NCI-H510A (cell line): ENCODE data around the gene OXT.
A peak's percentile ranks its signal among the peaks of the same experiment; 100 is the strongest.
"Not testable (repeated sequence)": the region's sequence is repeated elsewhere in the genome, so short reads cannot be mapped to it uniquely, and the experiment has no call there.

ENCODE experiments used
- DNase-seq: peaks from one replicate; lab custom pipeline; 2025; lab: John Stamatoyannopoulos, UW

The OXT gene

GRCh38 chr20:3047486-3048419 lies 23.7 kb upstream of the OXT start:
- no peak for DNase-seq

- no peak for DNase-seq
Measured at GRCh38 chr20:3051385-3052019, 19.9 kb upstream of the OXT start.

DNA sequence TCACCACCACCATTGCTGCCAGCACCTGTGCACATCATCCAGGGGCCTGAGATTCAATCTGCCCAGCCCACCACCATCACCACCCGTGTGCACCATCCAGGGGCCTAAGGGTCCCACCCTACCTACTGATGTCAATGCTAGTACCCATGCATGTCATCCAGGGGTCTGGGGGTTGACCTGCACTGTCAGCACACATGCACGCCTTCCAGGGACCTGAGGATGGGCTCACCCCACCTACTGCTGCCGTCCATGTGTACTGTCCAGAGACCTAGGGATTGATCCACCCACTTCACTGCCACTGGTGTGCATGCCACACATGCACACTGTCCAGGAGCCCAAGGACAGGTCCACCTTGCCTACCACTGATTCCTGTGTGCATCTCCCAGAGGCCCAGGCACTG lies 11.9 kb upstream of the OXT start:
- no peak for DNase-seq

- DNase-seq = not testable (repeated sequence)
Measured at GRCh38 chr20:3064119-3064518, 7.3 kb upstream of the OXT start.

- DNase-seq = no peak
Measured at GRCh38 chr20:3067139-3068014, 4.0 kb upstream of the OXT start.

DNA sequence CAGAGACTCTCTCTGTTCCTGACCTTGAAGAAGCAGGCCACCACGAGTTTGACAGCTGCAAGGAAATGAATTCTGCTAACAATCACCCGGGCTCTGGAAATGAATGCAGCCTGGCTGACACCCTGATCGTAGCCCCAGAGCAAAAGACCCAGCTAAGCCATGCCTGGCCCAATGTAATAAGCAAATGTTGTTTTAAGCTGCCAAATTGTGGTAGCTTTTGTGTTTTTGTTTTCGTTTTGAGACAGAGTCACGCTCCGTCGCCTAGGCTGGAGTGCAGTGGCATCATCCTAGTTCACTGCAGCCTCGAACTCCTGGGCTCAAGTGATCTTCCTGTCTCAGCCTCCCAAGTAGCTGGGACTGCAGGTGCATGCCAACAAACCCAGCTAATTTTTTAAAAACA lies 3.3 kb upstream of the OXT start:
- no peak for DNase-seq

- peak; percentile 65 for DNase-seq
Measured at GRCh38 chr20:3068986-3069900, 2.2 kb upstream of the OXT start.

GRCh38 chr20:3070725-3071124 lies 695 bp upstream of the OXT start:
- no peak for DNase-seq

DNA sequence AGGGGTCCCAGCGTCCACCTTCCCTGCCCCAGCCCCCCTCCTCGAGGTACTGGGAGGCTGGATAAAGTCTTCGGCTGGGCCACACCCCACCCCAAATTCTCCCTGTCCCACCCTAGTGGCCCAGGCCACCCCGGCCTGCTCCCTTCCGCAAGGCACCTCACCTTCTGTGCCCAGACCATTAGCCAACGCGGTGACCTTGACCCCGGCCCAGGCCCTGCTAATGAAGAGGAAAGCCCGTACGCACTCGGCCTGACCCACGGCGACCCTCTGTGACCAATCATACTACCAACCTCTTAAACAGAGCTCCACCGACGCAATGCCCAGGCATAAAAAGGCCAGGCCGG lies 182 bp upstream of the OXT start:
- DNase-seq = no peak

- no peak for DNase-seq
Measured at GRCh38 chr20:3072530-3073250, 1.3 kb downstream of the OXT start.

GRCh38 chr20:3073251-3073643 lies 1.8 kb downstream of the OXT start:
- DNase-seq = not testable (repeated sequence)

- peak; percentile 28 for DNase-seq
Measured at GRCh38 chr20:3074812-3075211, 3.4 kb downstream of the OXT start.

- DNase-seq = not testable (repeated sequence)
Measured at GRCh38 chr20:3075315-3075714, 3.9 kb downstream of the OXT start.

DNA sequence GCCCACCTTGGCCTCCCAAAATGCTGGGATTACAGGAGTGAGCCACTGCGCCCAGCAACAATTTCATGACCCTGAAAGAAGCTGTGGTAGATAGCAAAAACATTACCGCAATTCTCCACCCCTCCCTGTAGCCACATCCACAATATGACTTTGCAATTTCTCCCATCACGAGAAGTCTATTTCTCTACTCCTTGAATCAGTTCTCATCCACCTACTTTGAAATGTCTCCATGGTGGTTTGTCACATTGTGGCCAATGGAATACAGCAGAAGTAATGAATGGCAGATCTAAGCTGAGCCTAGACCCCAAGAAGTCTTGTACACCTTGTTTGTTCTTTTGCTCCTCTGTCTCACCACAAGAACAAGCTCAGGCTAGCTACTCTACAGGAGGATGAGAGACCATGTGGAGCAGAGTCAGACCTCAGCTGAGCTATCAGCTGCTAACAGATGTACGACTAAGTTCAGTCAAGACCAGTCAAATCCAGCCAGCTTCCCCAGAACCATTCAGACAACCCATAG lies 6.3 kb downstream of the OXT start:
- no peak for DNase-seq

- DNase-seq = no peak
Measured at GRCh38 chr20:3080939-3081388, 9.5 kb downstream of the OXT start.

DNA sequence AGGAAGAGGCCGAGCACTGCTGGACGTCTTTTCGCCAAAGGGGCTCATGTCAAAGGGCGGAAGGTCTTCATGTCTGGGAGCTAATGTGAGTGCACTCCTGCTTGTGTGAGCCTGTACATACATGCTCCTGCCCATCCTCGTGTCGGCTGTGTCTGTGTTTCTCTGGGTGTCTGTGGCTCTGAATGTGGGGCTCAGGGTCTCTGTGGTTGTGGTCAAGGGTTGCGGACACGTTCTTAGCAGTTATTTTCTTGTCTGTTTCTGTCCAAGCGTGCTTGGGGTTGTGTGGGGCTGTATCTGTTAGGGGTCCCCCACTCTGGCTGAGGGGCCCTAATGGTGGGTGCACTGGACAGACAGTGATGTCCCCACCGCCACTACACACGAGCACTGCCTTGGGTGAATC lies 10.2 kb downstream of the OXT start:
- no peak for DNase-seq

DNA sequence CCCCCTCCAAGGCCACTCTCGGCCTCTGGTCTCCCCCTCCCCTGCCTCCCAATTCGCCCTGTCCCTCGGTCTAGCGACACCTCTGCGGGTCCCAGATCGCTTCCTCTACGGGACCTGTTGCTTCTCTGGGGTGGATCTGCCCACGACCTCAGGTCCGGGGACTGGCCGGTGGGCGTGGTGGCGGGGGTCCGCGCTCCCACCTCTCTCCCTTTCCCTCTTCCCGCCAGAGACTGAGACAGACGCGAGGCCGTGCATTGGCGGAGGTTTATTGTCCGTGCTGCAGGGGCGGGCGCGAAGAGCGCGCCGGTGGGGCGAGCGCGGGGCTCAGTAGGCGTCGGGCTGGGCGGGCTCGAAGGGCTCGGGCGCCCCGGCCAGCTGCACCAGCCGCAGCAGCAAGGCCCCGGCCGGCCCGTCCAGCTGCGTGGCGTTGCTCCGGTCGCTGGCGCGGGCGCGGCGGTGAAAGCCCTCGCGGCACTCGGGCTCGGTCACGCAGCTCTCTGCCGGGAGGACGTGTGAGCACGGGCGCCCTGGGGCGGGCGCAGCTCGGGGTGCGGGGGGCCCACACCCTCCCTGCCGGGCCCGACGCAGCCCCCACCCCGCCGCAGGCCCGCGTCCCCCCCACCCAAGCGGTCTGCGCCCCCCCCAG lies 11.0 kb downstream of the OXT start:
- no peak for DNase-seq

- DNase-seq = no peak
Measured at GRCh38 chr20:3082955-3083952, 11.8 kb downstream of the OXT start.
